Glomerular visceral epithelial cell (primary cell): ENCODE data around the gene PSD.

Source experiments
- DNase-seq: peaks from one replicate; pipeline ENCODE4 v3.0.0-alpha.2; 2016; ENCODE audit errors: extremely low spot score

Gene PSD

DNA sequence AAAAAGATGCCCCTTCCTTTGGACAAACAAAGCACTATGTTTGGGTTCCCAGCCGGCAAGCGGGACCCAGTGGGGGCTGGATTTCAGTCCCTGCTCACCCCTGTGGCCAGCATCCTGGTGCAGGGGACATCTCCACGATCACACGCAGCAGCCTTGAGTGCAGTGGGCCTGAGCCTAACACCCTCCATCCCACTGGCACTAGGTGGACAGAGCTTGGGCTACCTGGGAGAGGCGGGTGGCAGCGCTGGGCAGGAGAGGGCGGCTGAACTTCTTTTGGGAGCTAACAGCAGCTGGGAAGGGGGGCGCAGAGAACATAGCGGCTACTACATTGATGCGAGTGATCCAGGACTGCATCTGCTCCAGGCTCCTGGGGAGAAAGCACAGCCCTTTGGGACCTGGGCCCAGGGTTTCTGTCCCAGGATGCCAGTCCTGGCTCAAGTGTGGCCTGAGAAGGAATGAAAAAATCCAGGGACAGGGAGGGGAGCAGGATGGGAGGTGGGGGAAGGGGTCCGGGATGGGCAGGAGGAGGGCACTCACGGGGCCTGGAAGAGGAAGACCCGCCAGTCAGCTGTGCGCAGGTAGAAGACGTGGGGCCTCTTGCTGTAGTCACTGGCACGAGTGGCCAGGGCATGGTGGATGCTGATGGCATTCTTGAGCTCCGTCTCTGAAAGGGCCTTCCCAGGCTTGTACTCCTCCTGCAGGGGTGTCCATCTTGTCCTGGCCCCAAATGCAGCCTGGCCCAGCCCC is 14.1 kb downstream of the PSD start:
- DNase-seq = no peak

GRCh38 chr10:102403115-102403514 is 15.5 kb downstream of the PSD start:
- no peak for DNase-seq

GRCh38 chr10:102402512-102402896 is 16.1 kb downstream of the PSD start:
- no peak for DNase-seq

GRCh38 chr10:102401735-102402511 is 16.7 kb downstream of the PSD start:
- DNase-seq = peak; percentile 80

DNA sequence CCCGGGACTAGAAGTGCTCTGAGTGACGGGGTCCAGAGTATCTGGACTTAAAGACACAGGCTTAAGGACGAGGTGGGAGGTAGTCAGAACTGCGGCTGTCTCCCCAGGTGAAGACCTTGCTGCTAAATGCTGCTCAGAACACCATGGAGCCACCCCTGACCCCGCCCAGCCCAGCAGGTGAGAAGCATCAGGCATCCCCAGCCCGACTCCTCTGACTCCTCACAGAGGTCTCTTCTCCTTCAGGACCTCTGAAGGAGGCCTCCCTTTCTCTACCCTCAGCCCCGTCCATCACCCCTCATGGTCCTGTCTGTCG is 17.3 kb downstream of the PSD start:
- DNase-seq = no peak

DNA sequence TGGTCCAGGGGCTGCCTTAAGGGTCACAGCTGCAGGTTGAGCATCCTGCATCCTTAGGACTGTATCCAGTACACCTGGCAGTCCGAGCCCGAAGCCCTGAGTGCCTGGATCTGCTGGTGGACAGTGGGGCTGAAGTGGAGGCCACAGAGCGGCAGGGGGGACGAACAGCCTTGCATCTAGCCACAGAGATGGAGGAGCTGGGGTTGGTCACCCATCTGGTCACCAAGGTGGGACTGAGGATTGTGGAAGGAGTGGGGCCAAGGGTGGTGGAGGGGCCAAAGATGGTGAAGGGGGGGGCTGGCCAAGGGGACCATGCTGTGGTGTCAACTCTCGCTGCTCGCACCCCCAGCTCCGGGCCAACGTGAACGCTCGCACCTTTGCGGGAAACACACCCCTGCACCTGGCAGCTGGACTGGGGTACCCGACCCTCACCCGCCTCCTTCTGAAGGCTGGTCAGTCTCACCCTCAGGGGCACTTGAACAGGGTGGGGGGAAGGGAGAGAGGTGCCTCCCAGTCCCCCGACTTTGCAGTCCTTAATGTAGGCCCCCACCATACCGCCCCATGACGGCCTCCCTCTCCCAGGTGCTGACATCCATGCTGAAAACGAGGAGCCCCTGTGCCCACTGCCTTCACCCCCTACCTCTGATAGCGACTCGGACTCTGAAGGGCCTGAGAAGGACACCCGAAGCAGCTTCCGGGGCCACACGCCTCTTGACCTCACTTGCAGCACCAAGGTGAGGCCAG is 17.8 kb downstream of the PSD start:
- DNase-seq = no peak

DNA sequence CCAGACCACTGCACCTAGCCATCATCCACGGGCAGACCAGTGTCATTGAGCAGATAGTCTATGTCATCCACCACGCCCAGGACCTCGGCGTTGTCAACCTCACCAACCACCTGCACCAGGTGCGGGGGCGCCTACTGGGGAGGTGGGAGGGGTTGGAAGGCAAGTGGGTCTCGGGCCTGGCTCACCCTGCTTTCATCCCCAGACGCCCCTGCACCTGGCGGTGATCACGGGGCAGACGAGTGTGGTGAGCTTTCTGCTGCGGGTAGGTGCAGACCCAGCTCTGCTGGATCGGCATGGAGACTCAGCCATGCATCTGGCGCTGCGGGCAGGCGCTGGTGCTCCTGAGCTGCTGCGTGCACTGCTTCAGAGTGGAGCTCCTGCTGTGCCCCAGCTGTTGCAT is 18.5 kb downstream of the PSD start:
- no peak for DNase-seq

- peak; percentile 87 for DNase-seq
Observed at GRCh38 chr10:102399217-102400021, 19.2 kb downstream of the PSD start.

- DNase-seq = no peak
Observed at GRCh38 chr10:102398172-102399020, 20.2 kb downstream of the PSD start.

- no peak for DNase-seq
Observed at GRCh38 chr10:102397222-102398171, 21.1 kb downstream of the PSD start.

- no peak for DNase-seq
Observed at GRCh38 chr10:102396730-102397151, 21.8 kb downstream of the PSD start.

DNA sequence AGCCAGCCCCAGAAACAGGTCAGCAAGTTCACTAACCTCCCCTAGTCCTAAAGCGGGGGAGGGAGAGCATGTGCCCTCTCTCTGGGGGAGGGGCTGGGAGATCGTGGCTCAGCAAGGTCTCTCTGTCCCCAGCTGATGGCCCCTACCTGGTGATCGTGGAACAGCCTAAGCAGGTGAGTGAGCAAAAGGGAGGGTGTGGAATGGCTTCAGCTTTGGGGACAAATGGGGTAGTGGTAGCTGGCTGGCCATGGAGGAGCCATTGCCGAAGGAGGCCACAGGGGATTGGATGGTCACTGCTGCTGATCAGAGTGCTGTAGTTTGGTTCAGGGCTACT is 22.3 kb downstream of the PSD start:
- no peak for DNase-seq

DNA sequence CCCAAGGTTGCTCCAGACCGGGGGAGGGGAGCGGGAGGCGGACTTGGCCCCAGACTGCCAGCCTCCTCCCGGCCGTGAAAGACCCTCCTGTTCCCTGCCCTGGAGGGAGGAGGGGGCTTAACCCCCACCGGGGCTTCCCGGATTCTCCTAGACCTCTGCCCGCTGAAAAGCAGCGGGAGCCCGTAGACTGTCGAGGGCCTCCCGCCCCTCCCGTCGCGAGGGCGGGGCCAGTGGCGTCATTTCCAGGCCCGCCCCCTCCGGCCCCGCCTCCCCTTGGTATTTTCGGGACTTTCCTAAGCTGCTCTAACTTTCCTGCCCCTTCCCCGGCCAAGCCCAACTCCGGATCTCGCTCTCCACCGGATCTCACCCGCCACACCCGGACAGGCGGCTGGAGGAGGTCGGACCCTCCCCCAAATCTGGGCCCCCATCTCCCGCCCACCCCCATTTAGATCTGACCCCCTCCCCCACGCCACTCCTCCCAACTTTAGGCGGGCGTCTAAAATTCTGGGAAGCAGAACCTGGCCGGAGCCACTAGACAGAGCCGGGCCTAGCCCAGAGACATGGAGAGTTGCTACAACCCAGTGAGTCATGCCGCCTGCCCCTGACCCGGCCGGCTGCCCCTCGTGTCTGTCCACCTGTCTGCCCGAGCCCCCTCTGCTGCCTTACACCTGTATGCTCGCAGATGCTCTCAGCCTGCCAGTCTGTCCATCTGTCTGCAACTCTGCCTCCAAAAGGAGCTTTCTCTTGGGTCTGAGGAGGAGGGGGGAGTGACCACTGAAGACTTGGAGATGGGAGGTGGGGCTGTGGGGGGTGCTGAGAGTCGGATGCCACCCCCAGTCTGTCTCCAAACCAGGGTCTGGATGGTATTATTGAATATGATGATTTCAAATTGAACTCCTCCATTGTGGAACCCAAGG is 22.9 kb downstream of the PSD start, which contains the start of gene NFKB2:
NFKB2 (plus strand) TSS at position 306 of the 917 bp plus-strand sequence; CDS start at position 561, 255 bp downstream.
- peak; percentile 90 for DNase-seq

GRCh38 chr10:102394801-102395399 is 23.7 kb downstream of the PSD start:
- DNase-seq = peak; percentile 48

- DNase-seq = peak; percentile 96
Observed at GRCh38 chr10:102394079-102394800, 24.3 kb downstream of the PSD start.

- no peak for DNase-seq
Observed at GRCh38 chr10:102393411-102394078, 25.0 kb downstream of the PSD start.

GRCh38 chr10:102392306-102392705 is 26.3 kb downstream of the PSD start:
- DNase-seq = no peak
